GM19395 (cell line): ENCODE data around the gene TRPV3.
A peak's percentile ranks its signal among the peaks of the same experiment; 100 is the strongest.
"Not testable (repeated sequence)": the region's sequence is repeated elsewhere in the genome, so short reads cannot be mapped to it uniquely, and the experiment has no call there.

Experiments
- ATAC-seq: cut with Tn5 transposase; IDR thresholded peaks from one replicate; pipeline ENCODE4 v1.9.1; 2021; ENCODE audit warnings: mild to moderate bottlenecking, moderate library complexity; ENCODE audit not compliant: unreplicated experiment

Gene TRPV3

GRCh38 chr17:3574231-3574630 lies 16.6 kb upstream of the TRPV3 start:
- ATAC-seq = no peak

- no peak for ATAC-seq
Measured at GRCh38 chr17:3573246-3574100, 15.9 kb upstream of the TRPV3 start.

- ATAC-seq = no peak
Measured at GRCh38 chr17:3572231-3572630, 14.6 kb upstream of the TRPV3 start.

GRCh38 chr17:3571043-3571900 lies 13.7 kb upstream of the TRPV3 start:
- ATAC-seq = no peak

GRCh38 chr17:3569534-3570137 lies 12.0 kb upstream of the TRPV3 start:
- ATAC-seq = no peak

GRCh38 chr17:3566551-3566950 lies 8.9 kb upstream of the TRPV3 start:
- no peak for ATAC-seq

- no peak for ATAC-seq
Measured at GRCh38 chr17:3565143-3565542, 7.5 kb upstream of the TRPV3 start.

- ATAC-seq = not testable (repeated sequence)
Measured at GRCh38 chr17:3564241-3564640, 6.6 kb upstream of the TRPV3 start.

- ATAC-seq = no peak
Measured at GRCh38 chr17:3559270-3559645, 1.6 kb upstream of the TRPV3 start.

GRCh38 chr17:3558603-3559269 lies 1.1 kb upstream of the TRPV3 start:
- ATAC-seq = peak; percentile 77

GRCh38 chr17:3556916-3557767 lies 470 bp downstream of the TRPV3 start:
- peak; percentile 14 for ATAC-seq

- ATAC-seq = no peak
Measured at GRCh38 chr17:3556239-3556915, 1.2 kb downstream of the TRPV3 start.

- no peak for ATAC-seq
Measured at GRCh38 chr17:3555189-3555796, 2.3 kb downstream of the TRPV3 start.

- no peak for ATAC-seq
Measured at GRCh38 chr17:3554440-3554839, 3.2 kb downstream of the TRPV3 start.

GRCh38 chr17:3553419-3554401 lies 3.9 kb downstream of the TRPV3 start:
- no peak for ATAC-seq

- no peak for ATAC-seq
Measured at GRCh38 chr17:3552916-3553315, 4.7 kb downstream of the TRPV3 start.

GRCh38 chr17:3551189-3551588 lies 6.4 kb downstream of the TRPV3 start:
- no peak for ATAC-seq

- ATAC-seq = no peak
Measured at GRCh38 chr17:3549610-3550162, 7.9 kb downstream of the TRPV3 start.
